Thoracic aorta (tissue), 2 donors: ENCODE measurements around the gene FAM107B. TPM values are rescaled to one million over a fixed set of nuclear protein-coding genes. Genes with fewer than 3 reads are reported as not detected.

ENCODE experiments used
- ATAC-seq: fragments of 150-250 bp; one replicate; pipeline ENCODE4 v1.8.0; 2017; ENCODE audit warnings: low read depth; ENCODE audit not compliant: insufficient number of reproducible peaks, low FRiP score
- DNase-seq: peaks from one replicate; pipeline ENCODE4 v3.0.0-alpha.2; 2020; ENCODE audit warnings: low spot score
- H3K27ac ChIP-seq, 2 donors: fragments of 200-600 bp; sonication (generic); 1 replicate in 1 of 2; 2 replicates in 1 of 2; pipeline ENCODE4 v1.5.1; 2016; ENCODE audit warnings: mild to moderate bottlenecking in 2 of 2, moderate library complexity in 2 of 2
- H3K27me3 ChIP-seq: fragments of 200-600 bp; sonication (generic); replicated peaks from 2 replicates; pipeline ENCODE4 v1.6.0; 2016; ENCODE audit warnings: mild to moderate bottlenecking; ENCODE audit not compliant: insufficient read depth
- H3K36me3 ChIP-seq: fragments of 200-600 bp; sonication (generic); one replicate; pipeline ENCODE4 v1.5.1; 2016
- H3K4me1 ChIP-seq, 2 donors: fragments of 200-600 bp; sonication (generic); 1 replicate in 1 of 2; 2 replicates in 1 of 2; pipeline versions ENCODE4 v1.5.1 to v1.6.0; 2016; ENCODE audit warnings: low read depth in 2 of 2, mild to moderate bottlenecking in 1 of 2; ENCODE audit not compliant: control insufficient read depth in 1 of 2
- H3K4me3 ChIP-seq: fragments of 200-600 bp; sonication (generic); 2 replicates; pipeline ENCODE4 v1.5.1; 2016; ENCODE audit warnings: mild to moderate bottlenecking
- H3K9me3 ChIP-seq: fragments of 200-600 bp; sonication (generic); 2 replicates; pipeline ENCODE4 v1.5.1; 2016
- total RNA-seq, 2 donors: library from RNA; depleted of rRNA; stranded (reverse); fragments of >200 nt; gene quantifications; one replicate each; pipeline versions ENCODE4 v1.1.0 to v1.2.3, GENCODE V29; 2016
- TF ChIP-seq, protein P1 (sequence below): fragments of 200-600 bp; sonication (generic); IDR thresholded peaks from one replicate; pipeline ENCODE4 v1.5.1; 2019; ENCODE audit warnings: antibody characterized with exemption

FAM107B gene
- total RNA-seq, 2 donors from 2014 or later: 33.6 to 50.6 TPM

GRCh38 chr10:14605231-14605925 lies 169.3 kb downstream of the FAM107B start:
- no peak for ATAC-seq

DNA sequence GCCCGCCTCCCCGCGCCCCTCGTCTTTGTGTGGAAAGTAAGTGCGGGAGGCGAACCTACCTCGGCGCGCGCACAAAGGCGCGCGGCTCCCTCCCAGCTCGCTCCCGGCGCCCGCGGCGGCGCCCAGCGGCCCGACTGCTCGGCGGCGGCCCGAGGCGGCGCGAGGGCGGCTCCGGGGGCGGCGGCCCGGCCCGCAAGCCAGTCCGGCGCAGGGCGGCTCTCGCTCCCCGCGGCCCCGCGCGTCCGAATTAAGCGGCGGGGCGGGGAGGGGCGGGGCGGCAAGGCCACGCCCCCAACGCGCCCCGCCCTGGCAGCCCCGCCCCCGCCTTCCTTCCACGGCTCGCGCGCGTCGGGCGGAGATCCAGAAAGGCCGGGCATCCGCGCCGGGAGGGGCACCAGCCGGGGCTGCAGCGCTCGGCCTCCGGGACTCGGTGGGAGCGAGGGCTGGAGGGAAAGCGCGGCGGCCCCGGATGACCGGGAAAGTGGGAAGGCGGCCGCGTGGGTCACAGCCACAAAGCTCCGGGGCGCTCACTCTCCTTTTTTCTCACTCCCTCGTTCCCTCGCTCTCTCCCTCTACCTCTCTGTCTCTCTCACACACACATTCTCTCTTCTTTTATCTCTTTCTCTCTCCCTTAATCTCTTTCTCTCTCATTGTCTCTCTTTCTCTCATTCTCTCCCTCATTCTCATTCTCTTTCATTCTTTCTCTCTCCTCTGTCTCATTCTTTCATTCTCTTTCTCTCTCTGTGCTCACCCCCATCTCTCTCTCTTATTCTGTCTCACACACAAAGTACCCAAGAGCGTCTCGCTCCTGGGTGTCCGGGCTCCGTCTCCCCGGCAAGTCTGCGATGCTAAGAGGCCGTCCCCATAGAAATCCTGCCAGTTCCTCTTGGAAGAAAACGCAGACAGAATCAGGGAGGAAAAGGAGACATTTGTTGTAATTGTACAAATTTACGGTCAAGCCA lies 170.2 kb downstream of the FAM107B start:
- Histone ChIP-seq H3K27me3 (no peaks in the 10 kb centered on the region), H3K36me3 (no peaks in the 10 kb centered on the region), H3K4me3 (peak overlapping the region; percentile 77), H3K9me3 (no peaks in the 10 kb centered on the region), H3K27ac (peak overlapping the region; percentile 73), H3K4me1 (peaks cover 9 to 29% of the 10 kb centered on the region in 2 donors)
- ATAC-seq: peak; percentile 75
- TF ChIP-seq, protein P1, sequence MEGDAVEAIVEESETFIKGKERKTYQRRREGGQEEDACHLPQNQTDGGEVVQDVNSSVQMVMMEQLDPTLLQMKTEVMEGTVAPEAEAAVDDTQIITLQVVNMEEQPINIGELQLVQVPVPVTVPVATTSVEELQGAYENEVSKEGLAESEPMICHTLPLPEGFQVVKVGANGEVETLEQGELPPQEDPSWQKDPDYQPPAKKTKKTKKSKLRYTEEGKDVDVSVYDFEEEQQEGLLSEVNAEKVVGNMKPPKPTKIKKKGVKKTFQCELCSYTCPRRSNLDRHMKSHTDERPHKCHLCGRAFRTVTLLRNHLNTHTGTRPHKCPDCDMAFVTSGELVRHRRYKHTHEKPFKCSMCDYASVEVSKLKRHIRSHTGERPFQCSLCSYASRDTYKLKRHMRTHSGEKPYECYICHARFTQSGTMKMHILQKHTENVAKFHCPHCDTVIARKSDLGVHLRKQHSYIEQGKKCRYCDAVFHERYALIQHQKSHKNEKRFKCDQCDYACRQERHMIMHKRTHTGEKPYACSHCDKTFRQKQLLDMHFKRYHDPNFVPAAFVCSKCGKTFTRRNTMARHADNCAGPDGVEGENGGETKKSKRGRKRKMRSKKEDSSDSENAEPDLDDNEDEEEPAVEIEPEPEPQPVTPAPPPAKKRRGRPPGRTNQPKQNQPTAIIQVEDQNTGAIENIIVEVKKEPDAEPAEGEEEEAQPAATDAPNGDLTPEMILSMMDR: no peak
- DNase-seq: peak; percentile 22

More at GRCh38 chr10:14605231-14605925, 169.3 kb downstream of the FAM107B start:
- Histone ChIP-seq H3K36me3 (no peaks in the 10 kb centered on the region), H3K27ac (peak overlapping the region; percentile 73), H3K9me3 (no peaks in the 10 kb centered on the region), H3K4me3 (peak overlapping the region; percentile 77), H3K4me1 (peaks cover 9 to 29% of the 10 kb centered on the region in 2 donors), H3K27me3 (no peaks in the 10 kb centered on the region)
- TF ChIP-seq, protein P1: no peak
- DNase-seq: no peak

GRCh38 chr10:14603534-14604102 lies 171.1 kb downstream of the FAM107B start:
- H3K36me3 ChIP-seq: no peaks in the 10 kb centered on the region
- TF ChIP-seq, protein P1: no peak
- peak overlapping the region; percentile 77 for H3K4me3 ChIP-seq
- H3K4me1 ChIP-seq: peaks cover 9 to 29% of the 10 kb centered on the region in 2 donors
- no peaks in the 10 kb centered on the region for H3K9me3 ChIP-seq
- no peaks in the 10 kb centered on the region for H3K27me3 ChIP-seq
- DNase-seq: no peak
- peak overlapping the region in 1 of 2 donors; percentile 39 for H3K27ac ChIP-seq
- ATAC-seq: peak; percentile 9

DNA sequence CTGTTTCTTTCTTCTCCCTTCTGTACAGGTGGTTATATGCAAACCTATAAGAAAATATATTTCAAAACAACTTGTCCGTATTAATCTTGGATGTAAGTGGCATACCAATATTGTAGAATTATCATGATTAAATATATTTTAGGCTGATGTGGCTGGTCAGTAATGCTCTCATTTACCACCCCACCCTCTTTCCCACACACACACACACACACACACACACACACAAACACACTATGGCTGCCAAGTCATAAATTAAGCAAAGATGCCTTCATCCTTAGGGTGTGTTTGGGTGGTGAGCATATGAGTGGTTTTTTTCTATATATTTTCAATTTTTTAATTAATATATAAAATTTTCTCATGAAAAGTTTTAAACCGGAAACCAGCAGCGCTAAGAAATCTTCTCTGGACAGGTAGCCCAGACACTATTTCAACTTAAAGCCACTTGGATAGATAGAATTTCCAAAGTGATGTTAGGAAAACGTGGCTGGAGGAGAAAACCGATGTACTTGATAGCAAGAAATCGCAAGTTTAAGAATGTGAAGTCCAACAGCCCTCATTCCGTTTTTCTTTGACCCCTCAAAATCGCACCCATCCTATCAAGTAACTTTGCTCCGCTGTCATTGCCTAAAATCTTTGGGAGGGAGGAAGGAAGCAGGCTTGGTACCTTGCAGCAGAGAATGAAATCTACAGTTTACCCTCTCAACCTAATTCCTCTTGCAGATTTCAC lies 171.7 kb downstream of the FAM107B start:
- peak overlapping the region in 1 of 2 donors; percentile 39 for H3K27ac ChIP-seq
- no peak for ATAC-seq

More for the DNA sequence above, 171.7 kb downstream of the FAM107B start:
- Histone ChIP-seq H3K36me3 (no peaks in the 10 kb centered on the region), H3K9me3 (no peaks in the 10 kb centered on the region), H3K27me3 (no peaks in the 10 kb centered on the region), H3K4me3 (peak overlapping the region; percentile 77), H3K4me1 (peaks cover 9 to 29% of the 10 kb centered on the region in 2 donors)
- TF ChIP-seq, protein P1: no peak
- no peak for DNase-seq
